Right lobe of liver (tissue), 6 donors: Measurements from ENCODE around the gene ADD2. TPM values are rescaled to one million over a fixed set of nuclear protein-coding genes. Genes with fewer than 3 reads are reported as not detected.

Source experiments
- ATAC-seq, 4 donors: fragments of 200-7000 bp; cut with Tn5 transposase; one replicate each; pipeline ENCODE4 v1.9.1; 2020; ENCODE audit warnings: mild to moderate bottlenecking in 4 of 4, moderate library complexity in 4 of 4
- DNase-seq, 3 donors: peaks; one replicate each; pipeline ENCODE4 v3.0.0-alpha.2; 2020
- H3K27ac ChIP-seq, 3 donors: fragments of 200-600 bp; one replicate each; pipeline ENCODE4 v1.8.0; 2022
- H3K27me3 ChIP-seq, 2 donors: fragments of 200-600 bp; one replicate each; pipeline ENCODE4 v1.8.0; 2022
- H3K36me3 ChIP-seq, 4 donors: fragments of 200-600 bp; sonication (generic) in 1 of 4; one replicate each; pipeline versions ENCODE4 v1.5.1 to v1.8.0; 2017 to 2022; ENCODE audit warnings: control low read depth in 1 of 4
- H3K4me1 ChIP-seq, 4 donors: fragments of 200-600 bp; sonication (generic) in 1 of 4; one replicate each; pipeline versions ENCODE4 v1.5.1 to v1.8.0; 2017 to 2022; ENCODE audit warnings: control low read depth in 1 of 4
- H3K4me3 ChIP-seq, 3 donors: fragments of 200-600 bp; one replicate each; pipeline ENCODE4 v1.8.0; 2022
- H3K9me3 ChIP-seq, 4 donors: fragments of 200-600 bp; sonication (generic) in 1 of 4; one replicate each; pipeline versions ENCODE4 v1.5.1 to v1.8.0; 2017 to 2022; ENCODE audit warnings: control low read depth in 1 of 4
- CTCF ChIP-seq, 4 donors: fragments of 200-600 bp in 3 of 4; fragments of 450-650 bp in 1 of 4; IDR thresholded peaks; one replicate each; pipeline versions ENCODE4 v1.5.1 to v1.8.0; 2016 to 2022; ENCODE audit warnings: antibody characterized with exemption in 4 of 4, mild to moderate bottlenecking in 2 of 4
- POLR2A ChIP-seq: fragments of 450-650 bp; IDR thresholded peaks from one replicate; pipeline ENCODE4 v1.6.1; 2017; ENCODE audit warnings: antibody characterized with exemption, mild to moderate bottlenecking
- WGBS: methylation state at CpG from one replicate; pipeline ENCODE4 v1.1.6; 2018; ENCODE audit warnings: low coverage, low lambda C conversion rate; ENCODE audit not compliant: insufficient coverage; ENCODE audit errors: missing lambda C conversion rate; 5-methylcytosine and 5-hydroxymethylcytosine counted together
- intact Hi-C, 2 donors: fragments of 100-400 bp; cut with DNase I; formaldehyde crosslinking; loops; one replicate each; pipeline versions ENCODE4 v1.11.2 to v1.14.1; 2022
- total RNA-seq, 6 experiments: library from RNA; depleted of rRNA in 2 of 6; stranded (reverse); fragments of >200 nt in 2 of 6; fragmentation: NEBNext Ultra II Directional in 3 of 6; extraction: Animal tissue kit (Norgen Biotek cat#: 25700) in 3 of 6; gene quantifications; one replicate each; pipeline versions ENCODE4 v1.1.0 to v1.2.4, GENCODE V29; 2016 to 2023
- donor health status: DM: no; HTN: yes; CAD: no.
- donor health status: DM: no; HTN: no; CAD: no.
- donor health status: DM: no; HTN: no; CAD: no.
- donor health status: DM: no; HTN: yes; CAD: no.
- donor health status: DM: no; HTN: yes; CAD: no.

The ADD2 gene
- total RNA-seq, 6 experiments from 2014 or later: under 0.01 to 1.00 (median 0.14) TPM; not detected in 1

DNA sequence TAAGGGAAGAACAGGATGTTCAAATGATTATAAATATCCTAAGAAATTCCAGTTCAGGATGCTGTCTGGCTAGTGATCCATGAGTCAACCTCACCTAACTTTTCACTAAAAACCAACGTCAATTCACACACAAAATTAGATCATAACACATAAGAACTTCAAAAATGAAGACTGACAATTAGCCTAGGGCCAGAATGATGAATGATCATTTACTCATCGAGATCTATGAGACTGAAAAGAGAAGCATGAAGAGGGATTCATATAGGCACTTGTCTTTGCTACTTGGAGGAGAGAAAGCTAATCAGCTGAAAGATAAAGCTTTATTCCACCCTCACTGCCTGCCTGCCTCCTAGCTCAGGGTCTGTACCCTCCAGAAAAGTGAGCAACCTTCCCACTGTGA, 29.8 kb downstream of the ADD2 start:
- intact Hi-C loops: no loop called here
- WGBS: 52% methylated on average over 2 of the region's 2 CpGs
- Histone ChIP-seq H3K9me3 (no peaks in the 10 kb centered on the region), H3K36me3 (no peaks in the 10 kb centered on the region), H3K4me3 (no peak overlapping the region), H3K27me3 (no peaks in the 10 kb centered on the region), H3K4me1 (no peaks in the 10 kb centered on the region), H3K27ac (no peak overlapping the region)
- ATAC-seq: no peak
- TF ChIP-seq POLR2A: no peak
- no peak for TF ChIP-seq CTCF (IDR thresholded peaks at IDR 0.05)
- DNase-seq: no peak

DNA sequence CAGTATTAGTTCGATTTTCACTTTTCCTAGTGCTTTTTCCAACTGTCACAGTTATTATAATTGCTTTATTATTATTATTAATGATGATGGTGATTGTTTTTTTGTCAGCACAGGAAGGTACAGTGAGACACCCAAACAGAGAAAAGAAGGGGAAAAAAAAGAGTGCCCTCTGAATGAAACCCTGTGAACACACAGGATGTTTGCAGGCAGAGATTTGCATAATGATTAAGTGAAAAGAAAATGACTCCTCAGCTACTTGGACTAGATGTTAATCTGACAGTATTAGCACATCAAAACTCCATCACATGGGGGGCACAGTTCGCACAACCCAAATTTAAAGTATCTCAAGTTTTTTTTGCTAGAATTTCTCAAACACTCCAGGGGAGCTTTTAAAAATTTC, 32.9 kb downstream of the ADD2 start:
- H3K4me1 ChIP-seq: no peaks in the 10 kb centered on the region
- no peak for ATAC-seq
- H3K27ac ChIP-seq: no peak overlapping the region
- no peaks in the 10 kb centered on the region for H3K27me3 ChIP-seq
- no peak for DNase-seq
- H3K4me3 ChIP-seq: no peak overlapping the region
- no peak for TF ChIP-seq POLR2A
- TF ChIP-seq CTCF (IDR thresholded peaks at IDR 0.05): no peak
- no peaks in the 10 kb centered on the region for H3K36me3 ChIP-seq
- H3K9me3 ChIP-seq: no peaks in the 10 kb centered on the region
- WGBS: 11% methylated on average over 2 of the region's 2 CpGs
- intact Hi-C loops: no loop called here

DNA sequence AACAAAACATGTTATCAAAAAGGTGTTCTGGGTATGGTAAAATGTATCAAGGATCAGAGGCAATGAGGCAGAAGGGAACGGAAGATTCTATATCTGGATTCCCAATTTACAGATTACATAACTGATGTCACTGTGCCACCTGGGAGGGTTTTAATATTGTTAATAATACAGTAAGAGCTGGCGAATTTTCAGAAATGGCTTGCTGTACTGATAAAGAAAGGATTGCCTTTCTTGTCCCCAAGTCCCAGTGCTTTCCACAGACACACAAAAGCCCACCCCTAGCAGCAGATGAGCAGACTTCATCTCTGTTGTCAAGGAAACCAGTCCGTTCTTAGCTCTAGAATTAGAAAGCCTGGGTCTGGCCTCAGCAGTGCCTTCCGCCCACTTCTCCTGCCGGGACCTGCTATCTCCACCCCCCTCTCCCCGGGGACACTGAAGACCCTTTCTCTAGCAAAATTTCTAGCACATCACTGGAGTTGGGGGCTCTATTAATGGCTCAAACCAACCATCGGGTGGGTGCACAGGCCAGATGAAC, 34.3 kb downstream of the ADD2 start:
- no peak for ATAC-seq
- TF ChIP-seq CTCF (IDR thresholded peaks at IDR 0.05) (no peak), POLR2A (no peak)
- no peaks in the 10 kb centered on the region for H3K36me3 ChIP-seq
- intact Hi-C loops: no loop called here
- no peaks in the 10 kb centered on the region for H3K4me1 ChIP-seq
- no peak for DNase-seq
- no peaks in the 10 kb centered on the region for H3K27me3 ChIP-seq
- no peaks in the 10 kb centered on the region for H3K9me3 ChIP-seq
- no peak overlapping the region for H3K27ac ChIP-seq
- 33% methylated on average over 7 of the region's 7 CpGs for WGBS
- no peak overlapping the region for H3K4me3 ChIP-seq

- TF ChIP-seq CTCF (IDR thresholded peaks at IDR 0.05) (no peak), POLR2A (no peak)
- Histone ChIP-seq H3K27me3 (no peaks in the 10 kb centered on the region), H3K27ac (no peak overlapping the region), H3K4me1 (no peaks in the 10 kb centered on the region), H3K4me3 (no peak overlapping the region), H3K9me3 (no peaks in the 10 kb centered on the region), H3K36me3 (no peaks in the 10 kb centered on the region)
- ATAC-seq: no peak
- 46% methylated on average over 5 of the region's 6 CpGs for WGBS
- intact Hi-C loops: no loop called here
- no peak for DNase-seq
Measured at GRCh38 chr2:70732766-70733645, 35.0 kb downstream of the ADD2 start.
